ENCODE results near the gene ADGRV1. TPM values are rescaled to one million over a fixed set of nuclear protein-coding genes. Genes with fewer than 3 reads are reported as not detected.

Gene ADGRV1
- total RNA-seq, 2 donors from 2014 or later: 97.6 to 117 TPM

GRCh38 chr5:90783460-90784333 is 225.1 kb downstream of the ADGRV1 start:
- H3K36me3 ChIP-seq (ENCODE audit: control insufficient read depth, insufficient read depth, low read length): peaks cover 22% of the 10 kb centered on the region
- no peak overlapping the region for H3K27ac Mint-ChIP-seq
- H3K4me3 ChIP-seq (ENCODE audit: low read length): no peak overlapping the region
- TF ChIP-seq CTCF (conservative IDR thresholded peaks at IDR 0.05): peak; percentile 96
- no peaks in the 10 kb centered on the region for H3K9me3 Mint-ChIP-seq
- H3K4me1 ChIP-seq (ENCODE audit: control insufficient read depth, insufficient read depth, low read length): no peaks in the 10 kb centered on the region
- H3K4me3 Mint-ChIP-seq: no peak overlapping the region
- H3K27me3 ChIP-seq (ENCODE audit: control insufficient read depth, insufficient read depth, low read length, poor library complexity, severe bottlenecking): no peaks in the 10 kb centered on the region
- peaks cover 45% of the 10 kb centered on the region for H3K36me3 Mint-ChIP-seq (ENCODE audit: low read depth)
- H3K27ac ChIP-seq (ENCODE audit: low read depth, low read length): no peak overlapping the region
- H3K9me3 ChIP-seq (ENCODE audit: control insufficient read depth, low read length): no peaks in the 10 kb centered on the region
- peak; percentile 88 for DNase-seq
- WGBS, 2 experiments (ENCODE audit: insufficient coverage in 1 of 2, insufficient read length in 1 of 2): 0 to 24% methylated on average over 2 to 4 of the region's 4 CpGs
- no peaks in the 10 kb centered on the region for H3K27me3 Mint-ChIP-seq (ENCODE audit: insufficient read depth)
- H3K9ac ChIP-seq (ENCODE audit: extremely low read depth, low read length, poor library complexity, severe bottlenecking): no peak overlapping the region
- no peaks in the 10 kb centered on the region for H3K4me1 Mint-ChIP-seq

- WGBS, 2 experiments (ENCODE audit: insufficient coverage in 1 of 2, insufficient read length in 1 of 2): 91 to 95% methylated on average over 4 of the region's 4 CpGs
- no peaks in the 10 kb centered on the region for H3K27me3 ChIP-seq (ENCODE audit: control insufficient read depth, insufficient read depth, low read length, poor library complexity, severe bottlenecking)
- no peak overlapping the region for H3K27ac Mint-ChIP-seq
- H3K36me3 Mint-ChIP-seq (ENCODE audit: low read depth): peaks cover 67% of the 10 kb centered on the region
- no peaks in the 10 kb centered on the region for H3K4me1 Mint-ChIP-seq
- no peak overlapping the region for H3K4me3 ChIP-seq (ENCODE audit: low read length)
- H3K9me3 ChIP-seq (ENCODE audit: control insufficient read depth, low read length): no peaks in the 10 kb centered on the region
- peaks cover 47% of the 10 kb centered on the region for H3K36me3 ChIP-seq (ENCODE audit: control insufficient read depth, insufficient read depth, low read length)
- no peaks in the 10 kb centered on the region for H3K27me3 Mint-ChIP-seq (ENCODE audit: insufficient read depth)
- no peak overlapping the region for H3K4me3 Mint-ChIP-seq
- H3K27ac ChIP-seq (ENCODE audit: low read depth, low read length): no peak overlapping the region
- H3K9ac ChIP-seq (ENCODE audit: extremely low read depth, low read length, poor library complexity, severe bottlenecking): no peak overlapping the region
- no peaks in the 10 kb centered on the region for H3K9me3 Mint-ChIP-seq
- no peak for DNase-seq
- H3K4me1 ChIP-seq (ENCODE audit: control insufficient read depth, insufficient read depth, low read length): no peaks in the 10 kb centered on the region
- TF ChIP-seq CTCF (conservative IDR thresholded peaks at IDR 0.05): no peak
Observed at GRCh38 chr5:90786756-90787155, 228.2 kb downstream of the ADGRV1 start.

- Histone ChIP-seq H3K36me3 (ENCODE audit: control insufficient read depth, insufficient read depth, low read length) (peaks cover 73% of the 10 kb centered on the region), H3K4me3 (ENCODE audit: low read length) (no peak overlapping the region), H3K9me3 (ENCODE audit: control insufficient read depth, low read length) (peaks cover 39% of the 10 kb centered on the region), H3K9ac (ENCODE audit: extremely low read depth, low read length, poor library complexity, severe bottlenecking) (no peak overlapping the region), H3K27ac (ENCODE audit: low read depth, low read length) (no peak overlapping the region), H3K4me1 (ENCODE audit: control insufficient read depth, insufficient read depth, low read length) (no peaks in the 10 kb centered on the region), H3K27me3 (ENCODE audit: control insufficient read depth, insufficient read depth, low read length, poor library complexity, severe bottlenecking) (no peaks in the 10 kb centered on the region)
- 100% methylated on average over 3 of the region's 3 CpGs; no CpG with 5 or more reads in 1 of the 2 experiments for WGBS, 2 experiments (ENCODE audit: insufficient coverage in 1 of 2, insufficient read length in 1 of 2)
- no peak for TF ChIP-seq CTCF (conservative IDR thresholded peaks at IDR 0.05)
- no peak for DNase-seq
- Mint-ChIP-seq H3K36me3 (ENCODE audit: low read depth) (peaks cover 87% of the 10 kb centered on the region), H3K4me3 (no peak overlapping the region), H3K27me3 (ENCODE audit: insufficient read depth) (no peaks in the 10 kb centered on the region), H3K27ac (no peak overlapping the region), H3K9me3 (peaks cover 39% of the 10 kb centered on the region), H3K4me1 (no peaks in the 10 kb centered on the region)
Observed at GRCh38 chr5:90792725-90793124, 234.1 kb downstream of the ADGRV1 start.

Data from endodermal cell (in vitro differentiated cells).